Measurements from ENCODE around the gene VAT1L.
"Not testable (repeated sequence)": the region's sequence is repeated elsewhere in the genome, so short reads cannot be mapped to it uniquely, and the experiment has no call there.

The VAT1L gene

GRCh38 chr16:77974883-77975282 lies 186.5 kb downstream of the VAT1L start:
- H3K9me3 ChIP-seq (ENCODE audit: control insufficient read depth in 2 of 2, low read length in 2 of 2) = no peaks in the 10 kb centered on the region
- H3K4me3 ChIP-seq (ENCODE audit: low read length in 2 of 2) = no peak overlapping the region
- H3K9ac ChIP-seq (ENCODE audit: low read depth in 1 of 2, low read length in 2 of 2) = no peak overlapping the region
- no peaks in the 10 kb centered on the region for H3K36me3 ChIP-seq (ENCODE audit: control insufficient read depth in 2 of 2, insufficient read depth in 2 of 2, low read length in 2 of 2)
- no peak overlapping the region for H3K27ac ChIP-seq (ENCODE audit: low read depth in 2 of 2, low read length in 2 of 2)
- H3K4me1 ChIP-seq (ENCODE audit: control insufficient read depth in 2 of 2, insufficient read depth in 2 of 2, low read length in 2 of 2) = no peaks in the 10 kb centered on the region
- H3K27me3 ChIP-seq (ENCODE audit: control insufficient read depth in 2 of 2, insufficient read depth in 2 of 2, low read length in 2 of 2) = peaks cover 0 to 4% of the 10 kb centered on the region in 2 donors

DNA sequence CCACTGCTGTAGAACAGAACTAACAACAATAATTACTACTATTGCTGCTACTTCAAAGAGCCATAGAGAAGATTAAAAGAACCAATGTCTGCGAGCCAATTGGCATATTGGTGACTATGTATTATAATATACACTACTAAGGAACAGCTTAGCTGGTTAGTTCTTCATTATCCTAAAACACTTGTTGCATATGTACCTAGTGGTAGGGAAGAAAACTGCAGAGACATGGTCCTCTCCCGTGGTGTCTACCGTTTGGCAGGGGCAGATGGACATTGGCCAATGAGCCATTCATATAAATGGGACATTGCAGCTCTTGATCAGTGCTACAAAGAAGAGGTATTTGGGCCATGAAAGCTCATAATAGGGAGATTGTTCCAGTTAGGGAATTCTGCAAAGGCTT lies 187.6 kb downstream of the VAT1L start:
- Histone ChIP-seq H3K9me3 (ENCODE audit: control insufficient read depth in 2 of 2, low read length in 2 of 2) (no peaks in the 10 kb centered on the region), H3K36me3 (ENCODE audit: control insufficient read depth in 2 of 2, insufficient read depth in 2 of 2, low read length in 2 of 2) (no peaks in the 10 kb centered on the region), H3K27ac (ENCODE audit: low read depth in 2 of 2, low read length in 2 of 2) (no peak overlapping the region), H3K9ac (ENCODE audit: low read depth in 1 of 2, low read length in 2 of 2) (no peak overlapping the region), H3K4me3 (ENCODE audit: low read length in 2 of 2) (no peak overlapping the region), H3K4me1 (ENCODE audit: control insufficient read depth in 2 of 2, insufficient read depth in 2 of 2, low read length in 2 of 2) (no peaks in the 10 kb centered on the region), H3K27me3 (ENCODE audit: control insufficient read depth in 2 of 2, insufficient read depth in 2 of 2, low read length in 2 of 2) (peaks cover 0 to 4% of the 10 kb centered on the region in 2 donors)

DNA sequence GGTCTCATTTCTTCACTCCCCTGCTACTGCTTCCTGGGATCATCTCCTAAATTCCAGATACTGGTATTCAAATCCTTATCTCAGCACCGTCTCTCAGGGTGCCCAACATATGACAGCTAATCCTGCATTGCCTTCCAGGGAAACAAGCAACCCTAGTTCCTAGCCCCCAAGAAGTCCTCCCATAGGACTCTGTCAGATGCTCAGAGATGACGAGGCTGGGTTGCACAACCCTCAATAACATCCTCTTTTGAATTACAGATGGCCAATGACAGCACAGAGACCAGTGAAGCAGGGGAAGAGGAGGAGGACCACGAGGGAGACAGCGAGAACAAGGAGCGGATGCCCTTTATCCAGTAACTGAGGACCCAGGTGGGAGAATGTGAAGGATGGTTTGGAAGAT lies 189.0 kb downstream of the VAT1L start:
- Histone ChIP-seq H3K27me3 (ENCODE audit: control insufficient read depth in 2 of 2, insufficient read depth in 2 of 2, low read length in 2 of 2) (peaks cover 0 to 4% of the 10 kb centered on the region in 2 donors), H3K36me3 (ENCODE audit: control insufficient read depth in 2 of 2, insufficient read depth in 2 of 2, low read length in 2 of 2) (no peaks in the 10 kb centered on the region), H3K9me3 (ENCODE audit: control insufficient read depth in 2 of 2, low read length in 2 of 2) (no peaks in the 10 kb centered on the region), H3K4me1 (ENCODE audit: control insufficient read depth in 2 of 2, insufficient read depth in 2 of 2, low read length in 2 of 2) (no peaks in the 10 kb centered on the region), H3K9ac (ENCODE audit: low read depth in 1 of 2, low read length in 2 of 2) (no peak overlapping the region), H3K4me3 (ENCODE audit: low read length in 2 of 2) (no peak overlapping the region), H3K27ac (ENCODE audit: low read depth in 2 of 2, low read length in 2 of 2) (no peak overlapping the region)

- no peak overlapping the region for H3K4me3 ChIP-seq (ENCODE audit: low read length in 2 of 2)
- no peaks in the 10 kb centered on the region for H3K4me1 ChIP-seq (ENCODE audit: control insufficient read depth in 2 of 2, insufficient read depth in 2 of 2, low read length in 2 of 2)
- no peaks in the 10 kb centered on the region for H3K9me3 ChIP-seq (ENCODE audit: control insufficient read depth in 2 of 2, low read length in 2 of 2)
- H3K27me3 ChIP-seq (ENCODE audit: control insufficient read depth in 2 of 2, insufficient read depth in 2 of 2, low read length in 2 of 2) = no peaks in the 10 kb centered on the region
- H3K27ac ChIP-seq (ENCODE audit: low read depth in 2 of 2, low read length in 2 of 2) = no peak overlapping the region
- H3K9ac ChIP-seq (ENCODE audit: low read depth in 1 of 2, low read length in 2 of 2) = no peak overlapping the region
- no peaks in the 10 kb centered on the region for H3K36me3 ChIP-seq (ENCODE audit: control insufficient read depth in 2 of 2, insufficient read depth in 2 of 2, low read length in 2 of 2)
Observed at GRCh38 chr16:77985111-77985510, 196.7 kb downstream of the VAT1L start.

DNA sequence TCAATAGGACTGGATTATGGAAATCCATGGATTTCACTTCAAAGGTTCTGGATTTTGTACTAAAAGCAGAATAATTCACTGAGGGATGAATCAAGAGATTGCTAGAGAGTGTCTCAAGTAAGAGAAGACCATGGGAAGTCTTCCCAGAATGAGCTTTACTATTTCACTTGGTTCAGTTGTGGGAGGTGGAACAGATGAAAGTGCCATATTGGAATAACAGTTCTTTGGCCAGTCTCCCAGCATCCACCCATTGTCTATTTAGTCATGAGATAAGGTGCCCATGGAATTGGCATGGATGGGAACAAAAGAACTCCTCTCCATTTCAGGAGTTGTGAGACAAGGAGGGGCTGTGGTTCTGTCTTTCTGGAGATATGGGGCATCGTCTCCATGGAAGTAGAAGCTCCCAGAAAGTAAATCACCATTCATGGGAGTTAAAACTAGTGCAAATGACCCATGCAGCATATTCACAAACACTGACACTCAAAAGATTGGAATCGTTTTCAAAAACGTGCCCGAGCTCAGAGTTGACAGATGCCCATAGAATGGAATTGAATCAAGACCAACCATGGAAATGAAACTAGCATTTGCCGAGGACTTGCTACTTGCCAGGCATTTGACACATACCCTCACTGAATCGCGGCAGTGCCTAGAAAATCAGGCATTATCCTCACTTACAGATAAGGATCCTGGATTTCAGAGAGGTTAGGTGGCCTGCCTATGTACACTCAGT lies 197.8 kb downstream of the VAT1L start:
- H3K9me3 ChIP-seq (ENCODE audit: control insufficient read depth in 2 of 2, low read length in 2 of 2) = no peaks in the 10 kb centered on the region
- no peaks in the 10 kb centered on the region for H3K27me3 ChIP-seq (ENCODE audit: control insufficient read depth in 2 of 2, insufficient read depth in 2 of 2, low read length in 2 of 2)
- H3K36me3 ChIP-seq (ENCODE audit: control insufficient read depth in 2 of 2, insufficient read depth in 2 of 2, low read length in 2 of 2) = no peaks in the 10 kb centered on the region
- no peaks in the 10 kb centered on the region for H3K4me1 ChIP-seq (ENCODE audit: control insufficient read depth in 2 of 2, insufficient read depth in 2 of 2, low read length in 2 of 2)
- no peak overlapping the region for H3K9ac ChIP-seq (ENCODE audit: low read depth in 1 of 2, low read length in 2 of 2)
- H3K27ac ChIP-seq (ENCODE audit: low read depth in 2 of 2, low read length in 2 of 2) = no peak overlapping the region
- no peak overlapping the region for H3K4me3 ChIP-seq (ENCODE audit: low read length in 2 of 2)

GRCh38 chr16:77987810-77988209 lies 199.4 kb downstream of the VAT1L start:
- no peak overlapping the region for H3K9ac ChIP-seq (ENCODE audit: low read depth in 1 of 2, low read length in 2 of 2)
- H3K4me3 ChIP-seq (ENCODE audit: low read length in 2 of 2) = no peak overlapping the region
- H3K4me1 ChIP-seq (ENCODE audit: control insufficient read depth in 2 of 2, insufficient read depth in 2 of 2, low read length in 2 of 2) = no peaks in the 10 kb centered on the region
- H3K36me3 ChIP-seq (ENCODE audit: control insufficient read depth in 2 of 2, insufficient read depth in 2 of 2, low read length in 2 of 2) = no peaks in the 10 kb centered on the region
- H3K27ac ChIP-seq (ENCODE audit: low read depth in 2 of 2, low read length in 2 of 2) = peak overlapping the region in 1 of 2 donors; percentile 33
- no peaks in the 10 kb centered on the region for H3K9me3 ChIP-seq (ENCODE audit: control insufficient read depth in 2 of 2, low read length in 2 of 2)
- no peaks in the 10 kb centered on the region for H3K27me3 ChIP-seq (ENCODE audit: control insufficient read depth in 2 of 2, insufficient read depth in 2 of 2, low read length in 2 of 2)

- Histone ChIP-seq H3K36me3 (ENCODE audit: control insufficient read depth in 2 of 2, insufficient read depth in 2 of 2, low read length in 2 of 2) (no peaks in the 10 kb centered on the region), H3K27ac (ENCODE audit: low read depth in 2 of 2, low read length in 2 of 2) (no peak overlapping the region), H3K4me1 (ENCODE audit: control insufficient read depth in 2 of 2, insufficient read depth in 2 of 2, low read length in 2 of 2) (no peaks in the 10 kb centered on the region), H3K27me3 (ENCODE audit: control insufficient read depth in 2 of 2, insufficient read depth in 2 of 2, low read length in 2 of 2) (no peaks in the 10 kb centered on the region), H3K9ac (ENCODE audit: low read depth in 1 of 2, low read length in 2 of 2) (no peak overlapping the region), H3K4me3 (ENCODE audit: low read length in 2 of 2) (no peak overlapping the region), H3K9me3 (ENCODE audit: control insufficient read depth in 2 of 2, low read length in 2 of 2) (no peaks in the 10 kb centered on the region)
Observed at GRCh38 chr16:77989846-77990245, 201.5 kb downstream of the VAT1L start.

DNA sequence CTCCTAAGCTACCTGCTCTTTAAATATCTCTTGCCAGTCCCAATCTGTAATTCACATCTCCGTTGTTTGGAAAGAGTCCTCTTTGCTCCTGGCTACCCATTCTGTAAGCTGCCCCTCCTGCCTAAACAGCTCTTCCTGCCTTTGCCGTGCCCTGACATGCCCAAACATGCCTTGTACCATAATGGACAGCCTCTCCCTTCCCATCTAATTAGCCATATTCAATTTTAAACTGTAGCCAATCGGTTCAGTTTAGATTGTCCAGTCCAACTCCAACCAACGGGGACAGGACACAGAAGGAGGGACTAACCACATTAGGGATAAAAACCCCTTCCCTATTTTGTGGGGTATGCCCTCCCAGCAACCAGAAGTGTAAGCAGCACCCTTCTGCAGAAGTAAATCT lies 203.3 kb downstream of the VAT1L start:
- Histone ChIP-seq H3K9me3 (ENCODE audit: control insufficient read depth in 2 of 2, low read length in 2 of 2) (no peaks in the 10 kb centered on the region), H3K27me3 (ENCODE audit: control insufficient read depth in 2 of 2, insufficient read depth in 2 of 2, low read length in 2 of 2) (no peaks in the 10 kb centered on the region), H3K27ac (ENCODE audit: low read depth in 2 of 2, low read length in 2 of 2) (no peak overlapping the region), H3K4me3 (ENCODE audit: low read length in 2 of 2) (no peak overlapping the region), H3K9ac (ENCODE audit: low read depth in 1 of 2, low read length in 2 of 2) (no peak overlapping the region), H3K4me1 (ENCODE audit: control insufficient read depth in 2 of 2, insufficient read depth in 2 of 2, low read length in 2 of 2) (no peaks in the 10 kb centered on the region), H3K36me3 (ENCODE audit: control insufficient read depth in 2 of 2, insufficient read depth in 2 of 2, low read length in 2 of 2) (no peaks in the 10 kb centered on the region)

DNA sequence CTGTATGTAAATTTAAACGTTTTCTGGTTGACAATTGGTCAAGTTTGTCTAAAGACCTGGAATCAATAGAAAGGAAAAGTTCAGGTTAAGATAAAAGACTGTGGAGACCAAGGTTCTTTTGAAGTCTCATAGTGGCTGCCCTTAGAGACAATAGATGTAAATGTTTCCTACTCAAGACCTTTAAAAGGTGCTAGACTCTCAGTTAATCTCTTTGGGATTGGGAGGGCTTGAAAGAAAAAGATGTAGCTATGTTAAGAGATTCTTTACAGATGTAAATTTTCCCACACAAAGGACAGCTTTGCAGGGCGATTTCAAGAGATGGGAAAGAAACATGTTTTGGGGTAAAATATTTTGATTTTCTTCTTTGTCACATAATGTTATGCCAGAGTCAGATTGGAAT lies 204.0 kb downstream of the VAT1L start:
- not testable (repeated sequence) for H3K27ac ChIP-seq (ENCODE audit: low read depth in 2 of 2, low read length in 2 of 2)

DNA sequence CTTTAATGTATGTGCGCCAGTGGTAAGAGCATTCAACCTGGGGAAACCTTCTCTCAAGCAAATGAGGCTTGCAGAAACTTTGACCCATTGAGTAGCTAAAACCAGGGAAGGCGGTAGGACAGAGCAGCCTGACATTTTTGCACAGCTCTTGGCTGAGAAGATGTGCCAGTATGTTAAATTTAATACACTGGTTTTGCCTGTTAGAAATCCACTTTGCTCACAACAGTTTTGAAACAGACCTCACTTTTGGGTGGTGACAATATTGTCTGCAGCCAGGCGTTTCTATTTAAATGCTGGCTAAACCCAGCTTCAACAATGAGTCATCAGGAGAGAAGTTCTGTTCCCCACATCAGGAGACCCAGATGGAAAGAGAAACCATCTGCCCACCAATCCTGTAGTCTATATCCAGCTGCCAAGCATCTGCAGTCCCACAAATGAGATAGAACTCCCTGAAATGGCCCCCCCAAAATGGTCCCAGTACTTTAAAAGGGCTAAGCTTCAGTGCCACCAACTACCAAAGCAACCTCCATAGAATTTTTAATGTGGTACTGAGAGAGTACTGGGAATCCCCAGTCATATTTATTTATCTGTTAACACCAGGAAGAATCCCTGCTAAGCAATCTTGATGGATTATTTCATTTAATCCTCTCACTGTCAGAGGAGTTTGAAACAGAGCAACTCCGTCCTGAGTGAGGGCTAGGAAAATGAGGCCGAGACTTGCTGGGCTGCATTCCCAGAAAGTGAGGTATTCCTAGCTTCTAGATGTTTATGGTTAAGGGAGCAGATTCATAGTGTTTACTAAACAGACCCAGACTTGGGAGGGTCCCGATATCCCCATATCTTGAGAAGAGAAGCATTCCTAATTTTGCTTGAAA lies 205.0 kb downstream of the VAT1L start:
- Histone ChIP-seq H3K9ac (ENCODE audit: low read depth in 1 of 2, low read length in 2 of 2) (no peak overlapping the region), H3K27ac (ENCODE audit: low read depth in 2 of 2, low read length in 2 of 2) (peak overlapping the region; percentile 14 to 56), H3K4me3 (ENCODE audit: low read length in 2 of 2) (no peak overlapping the region), H3K27me3 (ENCODE audit: control insufficient read depth in 2 of 2, insufficient read depth in 2 of 2, low read length in 2 of 2) (no peaks in the 10 kb centered on the region), H3K9me3 (ENCODE audit: control insufficient read depth in 2 of 2, low read length in 2 of 2) (no peaks in the 10 kb centered on the region), H3K36me3 (ENCODE audit: control insufficient read depth in 2 of 2, insufficient read depth in 2 of 2, low read length in 2 of 2) (no peaks in the 10 kb centered on the region), H3K4me1 (ENCODE audit: control insufficient read depth in 2 of 2, insufficient read depth in 2 of 2, low read length in 2 of 2) (no peaks in the 10 kb centered on the region)

More for the DNA sequence above, 204.0 kb downstream of the VAT1L start:
- not testable (repeated sequence) for H3K4me3 ChIP-seq (ENCODE audit: low read length in 2 of 2); H3K9me3 ChIP-seq (ENCODE audit: control insufficient read depth in 2 of 2, low read length in 2 of 2); H3K36me3 ChIP-seq (ENCODE audit: control insufficient read depth in 2 of 2, insufficient read depth in 2 of 2, low read length in 2 of 2); H3K4me1 ChIP-seq (ENCODE audit: control insufficient read depth in 2 of 2, insufficient read depth in 2 of 2, low read length in 2 of 2); H3K9ac ChIP-seq (ENCODE audit: low read depth in 1 of 2, low read length in 2 of 2); H3K27me3 ChIP-seq (ENCODE audit: control insufficient read depth in 2 of 2, insufficient read depth in 2 of 2, low read length in 2 of 2)

All from mucosa of rectum (tissue), 2 donors.